H7 (cell line): ENCODE data around the gene CKAP2L. TPM values are rescaled to one million over a fixed set of nuclear protein-coding genes. Genes with fewer than 3 reads are reported as not detected.

ENCODE experiments used
- DNase-seq: peaks from one replicate; pipeline ENCODE4 v3.0.0; 2012
- H3K27me3 ChIP-seq: 2 replicates; pipeline ENCODE4 v1.6.0; 2011; ENCODE audit warnings: mild to moderate bottlenecking, low read length; ENCODE audit not compliant: control insufficient read depth, insufficient read depth
- H3K36me3 ChIP-seq: replicated peaks from 2 replicates; pipeline ENCODE4 v1.5.1; 2011; ENCODE audit warnings: low read length; ENCODE audit not compliant: control insufficient read depth, insufficient read depth
- H3K4me3 ChIP-seq: 2 replicates; pipeline ENCODE4 v1.5.1; 2011; ENCODE audit warnings: low read depth, mild to moderate bottlenecking, control low read depth, low read length, moderate library complexity; ENCODE audit not compliant: insufficient read depth
- total RNA-seq: library from RNA; depleted of rRNA; stranded (reverse); fragments of >200 nt; shearing (Covaris generic); gene quantifications from 2 replicates; pipeline ENCODE4 v1.2.3, GENCODE V29; 2014

CKAP2L gene
- total RNA-seq, 1 experiment from 2014 or later, result 14.9 TPM

DNA sequence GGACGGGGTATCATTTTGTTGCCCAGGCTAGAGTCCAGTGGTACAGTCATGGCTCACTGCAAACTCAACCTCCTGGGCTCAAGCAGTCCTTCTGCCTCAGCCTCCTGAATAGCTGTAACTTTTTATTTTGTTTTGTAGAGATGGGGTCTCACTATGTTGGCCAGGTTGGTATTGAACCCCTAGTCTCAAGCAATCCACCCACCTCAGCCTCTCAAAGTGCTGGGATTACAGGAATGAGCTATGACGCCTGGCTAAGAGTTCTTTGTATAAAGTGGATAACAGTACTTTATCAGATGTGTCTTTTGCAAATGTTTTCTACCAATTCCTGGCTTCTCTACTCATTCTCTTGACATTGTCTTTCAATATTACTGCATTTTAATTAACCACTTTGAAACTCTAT, 60.7 kb downstream of the CKAP2L start:
- no peak overlapping the region for H3K4me3 ChIP-seq

DNA sequence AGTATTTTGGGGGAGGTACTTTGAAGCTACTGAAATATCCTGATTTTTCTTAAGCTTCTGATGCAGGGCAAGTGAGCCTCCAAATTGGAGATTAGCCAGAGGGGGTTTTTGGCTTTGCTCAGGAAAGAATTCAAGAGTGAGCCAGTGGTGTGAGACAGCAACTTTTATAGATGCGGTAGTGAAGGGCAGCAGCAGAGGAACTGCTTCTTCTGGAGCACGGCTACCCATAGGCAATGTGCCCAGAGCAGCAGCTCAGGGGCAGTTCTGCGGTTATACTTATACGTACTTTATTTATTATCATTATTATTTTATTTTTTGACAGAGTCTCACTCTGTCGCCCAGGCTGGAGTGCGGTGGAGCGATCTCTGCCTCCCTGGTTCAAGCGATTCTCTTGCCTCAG, 63.4 kb downstream of the CKAP2L start:
- DNase-seq, result no peak
- Histone ChIP-seq H3K36me3 (no peaks in the 10 kb centered on the region), H3K4me3 (no peak overlapping the region), H3K27me3 (no peaks in the 10 kb centered on the region)

More for the DNA sequence above, 60.7 kb downstream of the CKAP2L start:
- DNase-seq, result no peak
- Histone ChIP-seq H3K36me3 (no peaks in the 10 kb centered on the region), H3K27me3 (no peaks in the 10 kb centered on the region)

DNA sequence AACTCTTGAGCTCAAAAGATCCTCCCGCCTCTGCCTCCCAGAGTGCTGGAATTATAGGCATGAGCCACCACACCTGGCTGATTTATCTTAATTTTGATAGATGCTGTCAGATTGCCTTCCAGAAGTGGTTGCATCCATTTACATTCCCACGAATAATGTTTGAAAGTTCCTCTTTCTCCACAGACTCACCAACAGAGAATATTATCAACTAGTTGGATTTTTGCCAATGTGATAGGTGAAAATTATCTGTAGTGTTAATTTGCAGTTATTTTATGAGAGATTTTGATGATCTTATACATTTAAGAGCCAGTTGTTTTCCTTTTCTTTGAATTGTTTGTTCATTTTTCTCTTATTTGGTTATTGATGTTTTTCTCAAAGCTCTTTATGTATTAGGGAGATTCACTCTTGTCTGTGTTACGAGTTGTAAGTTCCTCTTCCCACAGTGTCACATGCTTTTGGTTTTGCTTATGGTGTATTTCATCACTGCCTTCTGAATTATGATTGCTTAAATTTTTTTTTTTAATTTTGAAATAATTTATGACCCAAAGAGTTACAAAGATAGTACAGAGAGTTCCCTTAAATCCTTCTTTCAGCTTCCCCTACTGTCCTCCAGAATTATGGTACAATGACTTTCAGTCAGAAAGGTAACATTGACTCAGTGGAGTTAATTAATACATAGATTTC, 64.3 kb downstream of the CKAP2L start:
- Histone ChIP-seq H3K36me3 (no peaks in the 10 kb centered on the region), H3K27me3 (no peaks in the 10 kb centered on the region), H3K4me3 (no peak overlapping the region)
- DNase-seq, result no peak

DNA sequence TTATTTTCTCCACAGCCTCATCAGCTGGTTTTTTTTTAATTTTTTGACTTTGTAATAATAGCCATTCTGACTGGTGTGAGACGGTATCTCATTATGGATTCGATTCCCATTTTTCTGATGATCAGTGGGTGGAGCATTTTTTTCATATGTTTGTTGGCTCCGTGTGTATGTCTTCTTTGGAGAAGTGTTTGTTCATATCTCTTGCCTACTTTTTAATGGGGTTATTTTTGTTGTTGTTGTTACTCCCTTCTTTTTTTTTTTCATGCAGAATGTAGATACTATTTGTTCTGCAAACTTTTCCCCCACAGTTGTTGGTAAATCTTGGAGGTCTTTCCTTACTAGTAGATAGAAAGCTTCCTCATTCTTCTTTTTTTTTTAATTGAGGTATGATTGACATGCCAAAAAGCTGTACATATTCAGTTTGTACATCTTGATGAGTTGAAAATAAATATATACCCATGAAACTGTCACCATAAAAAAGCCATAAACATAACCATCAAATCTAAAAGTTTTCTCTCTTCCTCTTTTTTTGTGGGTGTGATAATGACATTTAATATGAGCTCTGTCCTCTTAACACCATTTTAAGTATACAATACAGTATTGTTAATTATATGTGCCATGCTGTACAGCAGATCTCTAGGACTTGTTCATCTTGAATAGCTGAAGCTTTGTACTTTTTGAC, 65.4 kb downstream of the CKAP2L start:
- no peak overlapping the region for H3K4me3 ChIP-seq
- DNase-seq, result no peak
- H3K36me3 ChIP-seq, result no peaks in the 10 kb centered on the region
- no peaks in the 10 kb centered on the region for H3K27me3 ChIP-seq

DNA sequence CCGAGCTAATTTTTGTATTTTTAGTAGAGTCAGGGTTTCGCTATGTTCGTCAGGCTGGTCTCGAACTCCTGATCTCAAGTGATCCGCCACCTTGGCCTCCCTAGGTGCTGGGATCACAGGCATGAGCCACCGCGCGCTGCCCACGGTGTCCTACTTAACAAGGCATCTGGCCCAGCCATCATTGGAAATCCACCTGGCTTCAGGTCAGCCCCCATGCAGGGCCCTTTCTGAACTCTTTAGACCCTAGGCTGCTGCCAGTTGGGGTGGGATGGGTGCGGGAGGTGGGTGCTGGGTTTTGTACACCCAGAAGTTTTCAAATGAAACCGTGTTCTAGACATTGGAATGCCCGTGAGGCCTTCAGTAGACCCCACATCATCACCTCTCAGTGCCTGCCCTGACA, 70.2 kb downstream of the CKAP2L start:
- Histone ChIP-seq H3K27me3 (no peaks in the 10 kb centered on the region), H3K4me3 (no peak overlapping the region), H3K36me3 (no peaks in the 10 kb centered on the region)
- no peak for DNase-seq

DNA sequence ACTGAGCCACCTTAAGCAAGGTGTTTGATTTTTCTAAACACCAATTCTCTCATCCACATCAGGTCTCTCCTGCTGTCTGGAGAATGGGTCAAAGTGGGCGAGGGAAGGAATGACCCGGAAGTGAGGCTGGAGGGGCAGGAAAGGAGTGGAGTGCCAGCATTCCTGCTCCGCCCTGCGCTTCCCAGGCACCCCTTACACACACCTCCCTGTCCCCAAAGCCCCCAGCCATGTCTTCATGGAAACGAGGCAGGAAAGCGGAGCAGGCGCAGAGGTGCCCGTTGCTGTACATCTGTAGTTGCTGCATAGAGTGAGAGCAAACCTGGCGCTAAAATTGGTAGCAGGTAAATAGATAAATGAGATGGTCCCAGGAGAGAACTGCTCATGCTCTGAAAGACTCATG, 70.8 kb downstream of the CKAP2L start:
- DNase-seq, result no peak

DNA sequence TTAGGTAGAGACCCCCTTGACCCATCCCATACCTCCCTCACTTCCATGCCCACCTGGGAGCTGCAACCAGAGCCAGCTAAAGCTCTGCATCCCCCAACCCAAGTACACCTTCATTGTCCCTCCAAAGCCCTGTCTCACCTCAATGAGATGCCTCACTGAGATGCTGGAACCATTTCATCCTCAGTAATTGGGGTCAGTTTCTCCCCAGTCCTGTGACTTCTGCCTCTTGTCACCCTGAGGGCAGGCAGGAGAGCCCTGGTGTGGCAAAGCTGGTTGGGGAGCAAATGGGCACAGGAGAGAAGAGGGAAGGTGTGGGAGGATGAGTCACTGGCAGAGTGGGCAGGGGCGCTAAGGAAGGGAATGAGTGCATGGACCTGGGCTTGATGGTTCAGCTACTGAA, 71.5 kb downstream of the CKAP2L start:
- DNase-seq, result no peak

More for the DNA sequence above, 70.8 kb downstream of the CKAP2L start:
- no peaks in the 10 kb centered on the region for H3K27me3 ChIP-seq
- no peak overlapping the region for H3K4me3 ChIP-seq
- no peaks in the 10 kb centered on the region for H3K36me3 ChIP-seq

DNA sequence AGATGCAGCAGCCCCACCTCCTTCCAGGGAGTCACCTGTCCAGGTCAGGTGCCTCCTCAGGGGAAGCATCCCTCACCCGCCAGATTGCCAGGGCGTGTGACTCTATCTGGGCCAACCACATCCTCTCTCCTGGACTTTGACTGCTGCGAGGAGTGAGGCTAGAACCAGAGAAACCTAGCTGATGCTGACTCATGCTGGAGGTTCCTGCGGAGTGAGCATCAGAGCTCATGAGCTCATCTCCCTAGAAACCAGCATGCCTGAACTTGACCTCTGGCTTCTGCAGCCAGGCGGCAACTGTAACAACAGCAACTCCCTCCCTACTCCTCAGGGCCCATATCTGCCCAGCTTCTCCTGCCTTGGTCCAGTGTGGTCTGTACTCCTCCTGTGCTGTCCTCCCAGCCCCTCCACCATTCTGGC, 71.9 kb downstream of the CKAP2L start:
- Histone ChIP-seq H3K4me3 (no peak overlapping the region), H3K36me3 (no peaks in the 10 kb centered on the region), H3K27me3 (no peaks in the 10 kb centered on the region)
- peak; percentile 53 for DNase-seq

More for the DNA sequence above, 71.5 kb downstream of the CKAP2L start:
- Histone ChIP-seq H3K36me3 (no peaks in the 10 kb centered on the region), H3K27me3 (no peaks in the 10 kb centered on the region), H3K4me3 (no peak overlapping the region)

DNA sequence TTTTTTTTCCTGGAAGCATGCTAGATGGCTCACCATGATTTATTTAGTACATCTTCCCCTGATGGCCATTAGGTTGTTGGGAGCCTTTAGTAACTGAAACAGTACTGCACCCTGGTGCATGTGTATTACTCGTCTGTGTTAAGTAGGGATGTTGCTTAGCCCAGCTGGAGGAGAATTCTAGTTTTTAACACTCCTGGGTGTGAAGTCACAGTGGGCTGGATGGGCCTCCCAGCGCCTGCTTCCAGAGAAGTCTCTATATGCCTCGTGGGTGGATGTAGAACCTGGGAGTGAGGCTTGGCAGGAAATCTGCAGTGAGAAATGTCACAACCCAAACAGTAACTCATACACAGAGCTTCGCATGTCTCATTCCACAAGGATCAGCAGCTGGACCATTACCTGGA, 72.5 kb downstream of the CKAP2L start:
- H3K4me3 ChIP-seq, result no peak overlapping the region
- no peaks in the 10 kb centered on the region for H3K27me3 ChIP-seq
- DNase-seq, result no peak
- H3K36me3 ChIP-seq, result no peaks in the 10 kb centered on the region

DNA sequence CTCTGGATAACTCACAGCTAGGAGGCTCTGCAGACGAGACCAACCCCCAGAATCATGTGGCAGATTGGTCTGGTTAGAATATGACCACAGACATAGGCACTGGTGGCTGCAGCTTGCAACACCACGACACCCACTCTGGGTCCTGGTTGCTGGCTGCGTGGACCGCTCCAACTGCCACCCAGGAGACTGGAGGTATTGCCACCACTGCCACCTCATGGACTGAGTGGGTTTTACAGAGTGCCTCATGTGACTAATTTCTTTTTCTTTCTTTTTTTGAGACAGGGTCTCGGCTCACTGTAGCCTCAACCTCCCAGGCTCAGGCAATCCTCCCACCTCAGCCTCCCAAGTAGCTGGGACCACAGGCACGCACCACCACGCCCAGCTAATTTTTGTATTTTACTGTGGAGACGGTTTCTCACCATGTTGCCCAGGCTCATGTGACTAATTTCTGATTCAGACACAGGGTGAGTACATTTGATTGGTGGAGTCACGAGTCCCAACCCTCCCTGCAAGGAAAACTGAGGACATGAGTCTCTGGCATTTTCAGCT, 73.5 kb downstream of the CKAP2L start:
- Histone ChIP-seq H3K36me3 (no peaks in the 10 kb centered on the region), H3K27me3 (no peaks in the 10 kb centered on the region), H3K4me3 (no peak overlapping the region)
- peak; percentile 74 for DNase-seq

DNA sequence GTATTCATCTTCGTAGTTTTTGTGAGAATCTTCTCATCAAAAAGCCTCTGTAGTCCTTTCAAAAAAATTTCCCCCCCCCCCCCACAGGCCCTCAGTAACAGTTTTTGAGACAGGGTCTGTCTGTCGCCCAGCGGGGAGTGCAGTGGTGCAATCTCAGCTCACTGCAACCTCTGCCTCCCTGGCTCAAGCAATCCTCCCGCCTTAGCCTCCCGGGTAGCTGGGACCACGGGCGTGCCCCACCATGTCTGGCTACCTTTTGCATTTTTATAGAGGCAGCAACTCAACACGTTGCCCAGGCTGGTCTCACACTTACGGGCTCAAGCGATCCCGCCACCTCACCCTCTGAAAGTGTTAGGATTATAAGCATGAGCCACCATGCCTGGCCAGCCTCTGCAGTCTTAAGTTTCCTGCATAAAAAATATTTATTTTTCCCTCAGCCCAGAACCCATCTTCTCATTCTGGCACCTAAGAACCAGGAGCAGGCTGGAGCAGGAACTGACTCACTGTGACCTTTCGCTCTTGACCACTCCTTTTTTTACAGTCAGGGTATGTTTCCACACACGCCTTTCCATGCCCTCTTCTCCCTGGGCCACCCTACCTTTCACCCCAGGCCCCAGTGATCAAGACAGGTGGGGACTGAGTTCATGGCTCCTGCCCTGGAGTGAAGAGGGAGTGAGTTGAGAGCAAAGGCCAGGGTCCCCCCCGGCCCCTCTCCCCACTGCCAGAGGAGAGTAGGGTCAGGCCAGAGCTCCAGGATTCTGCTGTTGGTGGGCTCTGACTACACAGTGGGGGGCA, 76.1 kb downstream of the CKAP2L start:
- no peak overlapping the region for H3K4me3 ChIP-seq
- no peak for DNase-seq

DNA sequence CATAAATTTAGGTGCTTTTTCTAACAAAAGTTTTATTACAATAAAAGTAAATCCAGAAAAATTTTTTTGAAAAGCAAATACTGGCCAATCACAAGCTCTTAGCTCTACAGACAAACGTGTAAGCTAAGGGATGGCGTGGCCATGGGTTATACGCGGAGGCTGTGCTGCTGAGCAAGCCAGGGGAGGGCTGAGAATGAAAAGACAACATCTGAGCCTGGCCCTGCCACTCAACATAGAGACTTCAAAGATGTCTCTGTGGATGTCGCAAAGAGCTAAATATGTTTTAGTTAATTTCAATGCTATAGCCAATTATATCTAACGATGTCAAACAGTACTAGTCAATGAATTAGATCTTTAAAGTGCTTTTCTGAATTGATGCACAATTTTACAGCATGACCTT, 76.9 kb downstream of the CKAP2L start:
- DNase-seq, result no peak
- no peak overlapping the region for H3K4me3 ChIP-seq
- no peaks in the 10 kb centered on the region for H3K27me3 ChIP-seq
- no peaks in the 10 kb centered on the region for H3K36me3 ChIP-seq

More for the DNA sequence above, 76.1 kb downstream of the CKAP2L start:
- Histone ChIP-seq H3K36me3 (no peaks in the 10 kb centered on the region), H3K27me3 (no peaks in the 10 kb centered on the region)
